Smooth muscle cell of the brain vasculature (primary cell): Measurements from ENCODE around the gene PAX8.
"Not testable (repeated sequence)": the region's sequence is repeated elsewhere in the genome, so short reads cannot be mapped to it uniquely, and the experiment has no call there.

Experiments used
- DNase-seq: peaks from one replicate; pipeline ENCODE4 v3.0.0-alpha.2; 2012; ENCODE audit warnings: low read depth, low spot score

Gene PAX8

DNA sequence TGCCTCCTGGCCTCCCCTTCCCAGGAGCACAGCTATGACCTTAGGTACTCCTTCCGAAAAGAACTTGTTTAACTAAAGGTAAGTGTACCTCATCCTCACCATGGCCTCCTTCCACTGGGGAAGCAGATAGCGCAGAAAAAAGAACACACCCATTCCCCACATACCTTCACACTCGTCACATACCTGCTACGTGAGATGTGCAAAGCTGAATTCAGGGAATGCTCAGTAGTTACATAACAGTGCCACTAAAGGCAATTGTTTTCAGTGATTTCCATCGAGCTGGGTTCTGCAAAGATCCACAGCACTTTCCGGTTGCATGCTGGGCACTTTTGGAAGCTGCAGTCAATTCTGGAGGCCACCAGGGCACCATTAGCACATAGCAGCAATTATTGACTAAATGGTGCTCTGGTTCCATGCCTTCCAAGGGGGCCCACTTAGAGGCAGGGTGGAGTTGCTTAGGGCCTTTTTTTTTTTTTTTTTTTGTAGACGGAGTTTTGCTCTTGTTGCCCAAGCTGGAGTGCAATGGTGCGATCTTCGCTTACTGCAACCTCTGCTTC lies 41.0 kb downstream of the PAX8 start:
- DNase-seq, result no peak

- no peak for DNase-seq
Measured at GRCh38 chr2:113236367-113237159, 42.2 kb downstream of the PAX8 start.

DNA sequence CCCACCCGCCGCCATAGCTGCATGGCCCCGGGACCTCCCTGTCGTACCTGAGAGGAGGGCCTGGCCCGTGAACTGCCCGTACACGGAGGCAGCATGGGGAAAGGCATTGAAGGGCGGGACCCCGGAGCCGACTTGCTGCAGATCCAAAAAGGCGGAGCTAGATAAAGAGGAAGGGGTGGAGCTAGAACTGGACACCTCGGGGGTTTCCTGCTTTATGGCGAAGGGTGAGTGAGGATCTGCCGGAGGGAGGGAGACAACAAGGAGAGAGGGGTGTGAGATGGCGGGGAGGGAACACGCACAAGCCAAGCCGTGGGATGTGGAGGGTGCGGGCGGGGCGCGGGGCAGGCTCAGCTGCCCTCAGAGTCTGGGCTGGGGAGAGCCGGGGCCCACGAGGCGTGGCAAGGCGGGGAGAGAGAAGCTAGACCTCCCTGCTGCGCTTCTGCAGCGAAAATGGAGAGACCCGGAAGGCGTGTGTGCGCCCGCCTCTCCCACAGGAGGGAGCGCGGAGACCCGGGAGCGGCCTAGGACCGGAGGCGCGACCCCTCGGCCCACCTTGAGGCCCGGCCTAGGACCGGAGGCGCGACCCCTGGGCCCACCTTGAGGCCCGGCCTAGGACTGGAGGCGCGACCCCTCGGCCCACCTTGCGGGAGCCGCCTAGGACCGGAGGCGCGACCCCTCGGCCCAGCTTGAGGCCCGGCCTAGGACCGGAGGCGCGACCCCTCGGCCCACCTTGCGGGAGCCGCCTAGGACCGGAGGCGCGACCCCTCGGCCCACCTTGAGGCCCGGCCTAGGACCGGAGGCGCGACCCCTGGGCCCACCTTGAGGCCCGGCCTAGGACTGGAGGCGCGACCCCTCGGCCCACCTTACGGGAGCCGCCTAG lies 43.1 kb downstream of the PAX8 start:
- not testable (repeated sequence) for DNase-seq

DNA sequence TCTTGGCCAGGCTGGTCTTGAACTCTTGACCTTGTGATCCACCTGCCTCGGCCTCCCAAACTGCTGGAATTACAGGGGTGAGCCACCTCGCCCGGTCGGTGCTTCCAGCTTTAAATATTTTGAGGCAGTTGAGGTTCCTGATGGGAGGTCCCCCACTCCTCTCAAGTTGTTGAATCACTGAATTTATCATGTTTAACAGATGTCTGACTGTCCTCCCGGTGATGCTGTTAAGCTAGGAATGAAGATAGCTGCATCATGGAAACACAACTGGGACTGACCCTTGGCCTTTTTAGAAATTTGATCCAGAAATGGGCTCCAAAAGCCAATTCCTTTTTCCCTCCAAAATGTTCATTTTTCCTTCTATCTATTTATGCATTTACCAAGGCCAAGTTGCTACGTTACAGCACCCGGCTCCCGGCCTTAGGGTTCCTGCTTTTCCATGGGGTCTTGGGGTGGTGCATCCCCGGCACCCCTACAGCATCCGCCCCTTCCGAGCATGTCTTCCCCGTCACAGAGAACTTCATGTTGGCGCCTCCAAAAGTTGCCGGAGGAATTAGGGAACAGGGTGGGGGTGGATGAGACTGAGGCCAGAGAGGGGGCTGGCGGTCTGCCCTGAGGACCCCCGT lies 43.9 kb downstream of the PAX8 start:
- no peak for DNase-seq

GRCh38 chr2:113233593-113234550 lies 44.8 kb downstream of the PAX8 start:
- no peak for DNase-seq

DNA sequence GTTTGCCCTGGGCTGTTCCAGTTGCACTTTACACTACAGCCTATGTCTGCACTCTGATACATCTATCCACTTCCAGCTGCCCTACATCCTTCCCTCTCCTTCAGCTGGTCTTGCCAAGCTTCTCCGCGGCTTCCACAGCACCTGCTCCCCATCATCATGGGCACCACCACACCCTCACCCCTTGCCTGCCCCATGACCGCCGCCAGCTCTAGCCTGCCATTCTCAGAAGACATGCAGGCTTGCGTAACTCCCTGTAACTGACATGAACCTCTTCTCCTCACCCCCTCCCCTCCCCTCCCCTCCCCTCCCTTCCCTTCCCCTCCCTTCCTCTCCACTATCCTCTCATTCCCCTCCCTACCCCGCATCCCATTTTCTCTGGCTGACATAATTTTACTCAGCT lies 46.0 kb downstream of the PAX8 start:
- DNase-seq, result no peak

- DNase-seq, result no peak
Measured at GRCh38 chr2:113232123-113232522, 46.6 kb downstream of the PAX8 start.

GRCh38 chr2:113231064-113231463 lies 47.7 kb downstream of the PAX8 start:
- no peak for DNase-seq

GRCh38 chr2:113230531-113230930 lies 48.2 kb downstream of the PAX8 start:
- DNase-seq, result no peak

- DNase-seq, result no peak
Measured at GRCh38 chr2:113229795-113230194, 48.9 kb downstream of the PAX8 start.

DNA sequence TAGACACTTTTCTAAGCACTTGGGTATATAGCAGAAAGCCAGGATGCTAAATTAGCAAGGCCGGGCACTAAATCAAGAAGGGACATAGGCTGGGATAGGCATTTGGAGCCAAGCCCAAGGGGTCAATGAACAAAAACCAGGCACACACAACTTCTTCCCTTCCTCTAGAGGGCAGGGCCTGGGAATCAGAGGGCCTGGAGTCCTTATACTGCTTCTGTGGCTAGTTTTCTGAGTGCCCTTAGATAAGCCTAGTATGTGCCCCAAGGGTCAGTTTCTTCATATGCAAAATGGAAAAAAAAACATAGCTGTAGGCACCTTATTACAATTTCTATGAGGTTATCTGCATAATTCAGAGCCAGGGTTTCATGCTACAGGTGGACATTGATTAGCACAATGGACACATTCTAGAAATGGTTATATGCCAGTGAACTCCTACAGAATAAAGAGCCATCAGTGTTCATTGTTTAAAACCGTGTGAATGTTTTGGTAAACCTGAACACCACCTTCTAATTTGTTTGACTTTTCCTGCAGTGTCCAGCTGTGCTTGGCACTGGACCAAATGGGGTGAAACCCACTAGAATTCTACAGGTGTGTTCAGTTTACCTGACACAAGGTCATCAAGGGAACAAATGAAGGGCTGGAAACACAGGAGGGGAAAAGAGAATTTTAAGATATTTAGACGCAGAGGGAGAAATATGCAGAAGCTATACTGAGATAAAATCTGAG lies 49.6 kb downstream of the PAX8 start:
- no peak for DNase-seq

- no peak for DNase-seq
Measured at GRCh38 chr2:113228351-113228750, 50.4 kb downstream of the PAX8 start.

DNA sequence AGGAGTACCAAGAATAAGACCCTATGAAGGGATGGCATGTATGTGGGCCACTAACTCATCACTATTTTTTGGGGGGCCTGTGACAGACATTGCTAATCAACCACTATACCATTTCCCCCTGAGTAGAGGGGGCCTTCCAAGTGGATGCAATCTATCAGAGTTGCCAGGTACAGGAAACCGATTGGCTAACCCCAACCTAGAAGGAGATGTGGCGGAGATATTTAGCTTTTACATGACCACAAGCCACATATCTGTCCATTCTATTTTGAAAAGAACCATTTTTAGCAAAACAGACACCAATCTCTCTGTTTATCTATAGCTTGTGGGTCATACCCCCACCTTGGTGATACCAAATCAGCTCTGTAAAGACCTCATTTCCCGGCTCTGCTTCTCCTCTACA lies 51.0 kb downstream of the PAX8 start:
- no peak for DNase-seq

- DNase-seq, result no peak
Measured at GRCh38 chr2:113227290-113227689, 51.4 kb downstream of the PAX8 start.

GRCh38 chr2:113226462-113226861 lies 52.3 kb downstream of the PAX8 start:
- no peak for DNase-seq

- DNase-seq, result no peak
Measured at GRCh38 chr2:113225263-113226259, 53.2 kb downstream of the PAX8 start.

- DNase-seq, result no peak
Measured at GRCh38 chr2:113224647-113225236, 54.0 kb downstream of the PAX8 start.

DNA sequence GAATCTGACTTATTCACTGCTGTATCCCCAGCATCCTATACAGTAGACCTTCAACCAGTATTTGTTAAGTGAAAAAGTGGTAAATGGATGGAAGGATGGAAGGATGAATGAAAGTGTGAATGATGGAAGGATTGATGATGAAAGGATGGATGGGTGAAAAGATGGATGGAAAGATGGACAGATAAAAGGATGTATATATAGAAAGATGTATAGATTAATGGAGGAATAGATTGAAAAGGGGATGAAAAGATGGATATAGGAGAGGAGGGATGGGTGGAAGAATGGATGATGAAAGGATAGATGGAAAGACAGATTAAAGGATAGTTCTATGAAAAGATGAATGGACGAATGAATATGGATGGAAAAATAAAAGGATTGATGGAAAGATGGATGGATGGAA lies 54.9 kb downstream of the PAX8 start:
- no peak for DNase-seq

GRCh38 chr2:113221846-113222245 lies 56.9 kb downstream of the PAX8 start:
- no peak for DNase-seq
